Suprapubic skin (tissue), 3 donors: ENCODE results near the gene NEK11.

Experiments used
- CTCF ChIP-seq, 2 donors: fragments of 200-600 bp in 1 of 2; fragments of 450-650 bp in 1 of 2; sonication (generic) in 1 of 2; IDR thresholded peaks; one replicate each; pipeline ENCODE4 v1.5.1; 2016 to 2019; ENCODE audit warnings: antibody characterized with exemption in 2 of 2, mild to moderate bottlenecking in 1 of 2, moderate library complexity in 1 of 2
- EP300 ChIP-seq: sonication (generic); formaldehyde crosslinking; IDR thresholded peaks from one replicate; pipeline ENCODE4 v1.6.1; 2017; ENCODE audit warnings: antibody characterized with exemption

DNA sequence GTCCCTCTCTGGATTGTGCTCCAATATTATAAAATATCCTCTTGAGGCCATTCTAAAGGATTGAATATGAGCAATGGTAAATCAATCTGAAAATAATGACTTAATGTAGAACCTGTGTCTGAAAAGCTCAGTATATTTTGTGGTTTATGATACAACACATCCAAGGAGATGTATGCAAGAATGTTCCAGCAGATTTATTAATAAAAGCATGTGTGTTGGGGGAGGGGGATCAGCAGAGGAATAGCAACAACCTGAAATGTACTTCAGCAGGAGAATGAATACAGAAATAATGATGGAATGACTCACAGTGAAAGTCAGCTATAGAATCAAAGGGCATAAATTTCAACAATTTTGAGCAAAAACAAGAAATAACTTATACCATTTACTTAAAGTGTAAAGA is 298.2 kb downstream of the NEK11 start:
- TF ChIP-seq CTCF (IDR thresholded peaks at IDR 0.05) (no peak), EP300 (no peak)
